Ascending aorta (tissue), 2 donors: ENCODE data around the gene CCDC149. TPM values are rescaled to one million over a fixed set of nuclear protein-coding genes. Genes with fewer than 3 reads are reported as not detected.

Experiments used
- DNase-seq, 2 donors: peaks; one replicate each; pipeline ENCODE4 v3.0.0-alpha.2; 2019; ENCODE audit warnings: low spot score in 2 of 2
- H3K27ac ChIP-seq, 2 donors: fragments of 200-600 bp; sonication (generic); one replicate each; pipeline ENCODE4 v1.5.1; 2016 to 2017; ENCODE audit warnings: mild to moderate bottlenecking in 1 of 2
- H3K27me3 ChIP-seq: fragments of 200-600 bp; sonication (generic); one replicate; pipeline ENCODE4 v1.5.1; 2017
- H3K36me3 ChIP-seq, 2 donors: fragments of 200-600 bp; sonication (generic); one replicate each; pipeline ENCODE4 v1.5.1; 2016
- H3K4me1 ChIP-seq, 2 donors: fragments of 200-600 bp; sonication (generic); one replicate each; pipeline ENCODE4 v1.5.1; 2016 to 2017; ENCODE audit warnings: mild to moderate bottlenecking in 1 of 2
- H3K4me3 ChIP-seq, 2 donors: fragments of 200-600 bp; sonication (generic); one replicate each; pipeline ENCODE4 v1.5.1; 2016 to 2017; ENCODE audit warnings: mild to moderate bottlenecking in 1 of 2
- H3K9me3 ChIP-seq, 2 donors: fragments of 200-600 bp; sonication (generic); one replicate each; pipeline ENCODE4 v1.5.1; 2016
- CTCF ChIP-seq, 3 experiments: fragments of 200-600 bp in 2 of 3; fragments of 450-650 bp in 1 of 3; sonication (generic) in 2 of 3; IDR thresholded peaks; one replicate each; pipeline ENCODE4 v1.5.1; 2016 to 2019; ENCODE audit warnings: antibody characterized with exemption in 3 of 3, mild to moderate bottlenecking in 1 of 3, moderate library complexity in 1 of 3
- intact Hi-C: fragments of 100-400 bp; cut with DNase I; formaldehyde crosslinking; loops from one replicate; pipeline ENCODE4 v1.15.1; 2023
- total RNA-seq: library from RNA; depleted of rRNA; stranded (reverse); fragments of >200 nt; gene quantifications from one replicate; pipeline ENCODE4 v1.1.0, GENCODE V29; 2016

Gene CCDC149
- total RNA-seq, 1 donor from 2014 or later, result 8.7 TPM

- H3K27me3 ChIP-seq, result no peaks in the 10 kb centered on the region
- no peak overlapping the region for H3K27ac ChIP-seq
- no peak for DNase-seq
- H3K4me1 ChIP-seq, result peaks cover 0 to 3% of the 10 kb centered on the region in 2 donors
- no peaks in the 10 kb centered on the region for H3K9me3 ChIP-seq
- H3K4me3 ChIP-seq, result no peak overlapping the region
- intact Hi-C loops, result no loop called here
- H3K36me3 ChIP-seq, result peaks cover 6 to 13% of the 10 kb centered on the region in 2 donors
- TF ChIP-seq CTCF (IDR thresholded peaks at IDR 0.05), result no peak
Measured at GRCh38 chr4:24810871-24811631, 101.8 kb downstream of the CCDC149 start.

GRCh38 chr4:24809815-24810405 lies 102.9 kb downstream of the CCDC149 start:
- H3K4me1 ChIP-seq, result peaks cover 0 to 3% of the 10 kb centered on the region in 2 donors
- TF ChIP-seq CTCF (IDR thresholded peaks at IDR 0.05), result no peak
- no peaks in the 10 kb centered on the region for H3K9me3 ChIP-seq
- H3K36me3 ChIP-seq, result peaks cover 6 to 13% of the 10 kb centered on the region in 2 donors
- H3K4me3 ChIP-seq, result no peak overlapping the region
- no peak for DNase-seq
- peak overlapping the region; percentile 28 to 62 for H3K27ac ChIP-seq
- intact Hi-C loops, result no loop called here
- no peaks in the 10 kb centered on the region for H3K27me3 ChIP-seq

- TF ChIP-seq CTCF (IDR thresholded peaks at IDR 0.05), result no peak
- H3K9me3 ChIP-seq, result no peaks in the 10 kb centered on the region
- H3K27me3 ChIP-seq, result no peaks in the 10 kb centered on the region
- DNase-seq, result no peak
- peaks cover 6 to 13% of the 10 kb centered on the region in 2 donors for H3K36me3 ChIP-seq
- intact Hi-C loops, result no loop called here
- peak overlapping the region; percentile 28 to 62 for H3K27ac ChIP-seq
- no peak overlapping the region for H3K4me3 ChIP-seq
- H3K4me1 ChIP-seq, result peaks cover 0 to 3% of the 10 kb centered on the region in 2 donors
Measured at GRCh38 chr4:24809376-24809775, 103.5 kb downstream of the CCDC149 start.

GRCh38 chr4:24808955-24809354 lies 103.9 kb downstream of the CCDC149 start:
- DNase-seq, result no peak
- no peak for TF ChIP-seq CTCF (IDR thresholded peaks at IDR 0.05)
- Histone ChIP-seq H3K4me3 (no peak overlapping the region), H3K27me3 (no peaks in the 10 kb centered on the region), H3K4me1 (peaks cover 0 to 3% of the 10 kb centered on the region in 2 donors), H3K27ac (peak overlapping the region in 1 of 2 donors; percentile 28), H3K36me3 (peaks cover 6 to 13% of the 10 kb centered on the region in 2 donors), H3K9me3 (no peaks in the 10 kb centered on the region)
- intact Hi-C loops, result no loop called here

- DNase-seq, result no peak
- no peak for TF ChIP-seq CTCF (IDR thresholded peaks at IDR 0.05)
- intact Hi-C loops, result no loop called here
- Histone ChIP-seq H3K27me3 (no peaks in the 10 kb centered on the region), H3K4me1 (peaks cover 0 to 3% of the 10 kb centered on the region in 2 donors), H3K27ac (no peak overlapping the region), H3K9me3 (no peaks in the 10 kb centered on the region), H3K36me3 (peaks cover 6 to 13% of the 10 kb centered on the region in 2 donors), H3K4me3 (no peak overlapping the region)
Measured at GRCh38 chr4:24808261-24808660, 104.6 kb downstream of the CCDC149 start.
